Mucosa of descending colon (tissue), 3 donors: Measurements from ENCODE around the gene TMEM134. TPM values are rescaled to one million over a fixed set of nuclear protein-coding genes. Genes with fewer than 3 reads are reported as not detected.
A peak's percentile ranks its signal among the peaks of the same experiment; 100 is the strongest.

Experiments used
- ATAC-seq: fragments of 200-7000 bp; cut with Tn5 transposase; one replicate; pipeline ENCODE4 v1.9.1; 2020; ENCODE audit warnings: mild to moderate bottlenecking, moderate library complexity
- DNase-seq, 3 donors: peaks; one replicate each; pipeline ENCODE4 v3.0.0-alpha.2; 2020
- H3K36me3 ChIP-seq: fragments of 200-600 bp; one replicate; pipeline ENCODE4 v1.8.0; 2021; ENCODE audit warnings: low read depth, mild to moderate bottlenecking
- H3K4me1 ChIP-seq: fragments of 200-600 bp; one replicate; pipeline ENCODE4 v1.8.0; 2021; ENCODE audit warnings: low read depth, mild to moderate bottlenecking
- H3K4me3 ChIP-seq: fragments of 200-600 bp; one replicate; pipeline ENCODE4 v1.8.0; 2021; ENCODE audit warnings: mild to moderate bottlenecking
- H3K9me3 ChIP-seq: fragments of 200-600 bp; one replicate; pipeline ENCODE4 v1.8.0; 2021; ENCODE audit warnings: mild to moderate bottlenecking
- intact Hi-C, 2 donors: fragments of 100-400 bp; cut with DNase I in 1 of 2; cut with micrococcal nuclease in 1 of 2; formaldehyde crosslinking; loops; one replicate each; pipeline versions ENCODE4 v1.11.0 to v1.11.1; 2022; cut with DNase I, micrococcal nuclease
- total RNA-seq, 3 donors: library from RNA; stranded (reverse); fragmentation: NEBNext Ultra II Directional in 2 of 3; extraction: Animal tissue kit (Norgen Biotek cat#: 25700) in 2 of 3; gene quantifications; one replicate each; pipeline versions ENCODE4 v1.2.1 to v1.2.4, GENCODE V29; 2021 to 2023
- TF ChIP-seq, protein P1 (sequence below): fragments of 200-600 bp; IDR thresholded peaks from one replicate; pipeline ENCODE4 v1.8.0; 2022; ENCODE audit warnings: antibody characterized with exemption, mild to moderate bottlenecking
- donor health status: DM: no; HTN: no; CAD: no; lungs with moderate emphysema.
- donor health status: DM: no; HTN: no; CAD: no.
- donor health status: DM: no; HTN: yes; CAD: no.

The TMEM134 gene
- total RNA-seq, 3 donors from 2014 or later, result 44.7 to 82.2 (median 60.9) TPM

DNA sequence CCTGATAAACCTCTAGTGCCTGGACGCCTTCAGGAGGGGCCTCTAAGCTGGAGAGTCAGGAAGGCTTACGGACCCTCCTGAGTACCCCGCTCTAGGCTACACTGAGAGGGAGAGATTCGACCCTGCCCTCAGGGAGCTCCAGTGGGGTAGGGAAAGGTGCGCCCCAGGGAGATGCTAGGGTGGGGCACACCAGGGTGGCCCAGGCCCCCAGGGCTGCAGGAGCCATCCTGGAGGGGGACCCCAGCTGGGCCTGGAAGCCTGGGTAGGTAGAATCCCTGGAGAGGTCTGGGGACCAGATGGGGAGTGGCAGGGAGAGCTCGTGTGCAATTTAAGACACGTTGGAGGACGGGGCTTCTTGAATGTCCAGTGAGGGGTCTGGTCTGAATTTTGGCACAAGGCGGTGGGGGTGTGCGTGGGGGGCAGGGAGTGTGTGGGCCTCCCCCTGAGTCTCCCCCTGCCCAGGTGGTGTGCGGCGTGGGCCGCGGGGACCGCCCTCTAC, 48.9 kb downstream of the TMEM134 start:
- intact Hi-C loops, result no loop called here
- peak overlapping the region; percentile 34 for H3K4me3 ChIP-seq
- H3K9me3 ChIP-seq, result no peaks in the 10 kb centered on the region
- H3K4me1 ChIP-seq, result peaks cover 28% of the 10 kb centered on the region
- DNase-seq, result no peak
- TF ChIP-seq, protein P1, sequence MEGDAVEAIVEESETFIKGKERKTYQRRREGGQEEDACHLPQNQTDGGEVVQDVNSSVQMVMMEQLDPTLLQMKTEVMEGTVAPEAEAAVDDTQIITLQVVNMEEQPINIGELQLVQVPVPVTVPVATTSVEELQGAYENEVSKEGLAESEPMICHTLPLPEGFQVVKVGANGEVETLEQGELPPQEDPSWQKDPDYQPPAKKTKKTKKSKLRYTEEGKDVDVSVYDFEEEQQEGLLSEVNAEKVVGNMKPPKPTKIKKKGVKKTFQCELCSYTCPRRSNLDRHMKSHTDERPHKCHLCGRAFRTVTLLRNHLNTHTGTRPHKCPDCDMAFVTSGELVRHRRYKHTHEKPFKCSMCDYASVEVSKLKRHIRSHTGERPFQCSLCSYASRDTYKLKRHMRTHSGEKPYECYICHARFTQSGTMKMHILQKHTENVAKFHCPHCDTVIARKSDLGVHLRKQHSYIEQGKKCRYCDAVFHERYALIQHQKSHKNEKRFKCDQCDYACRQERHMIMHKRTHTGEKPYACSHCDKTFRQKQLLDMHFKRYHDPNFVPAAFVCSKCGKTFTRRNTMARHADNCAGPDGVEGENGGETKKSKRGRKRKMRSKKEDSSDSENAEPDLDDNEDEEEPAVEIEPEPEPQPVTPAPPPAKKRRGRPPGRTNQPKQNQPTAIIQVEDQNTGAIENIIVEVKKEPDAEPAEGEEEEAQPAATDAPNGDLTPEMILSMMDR, result no peak
- peaks cover 3% of the 10 kb centered on the region for H3K36me3 ChIP-seq
- no peak for ATAC-seq

DNA sequence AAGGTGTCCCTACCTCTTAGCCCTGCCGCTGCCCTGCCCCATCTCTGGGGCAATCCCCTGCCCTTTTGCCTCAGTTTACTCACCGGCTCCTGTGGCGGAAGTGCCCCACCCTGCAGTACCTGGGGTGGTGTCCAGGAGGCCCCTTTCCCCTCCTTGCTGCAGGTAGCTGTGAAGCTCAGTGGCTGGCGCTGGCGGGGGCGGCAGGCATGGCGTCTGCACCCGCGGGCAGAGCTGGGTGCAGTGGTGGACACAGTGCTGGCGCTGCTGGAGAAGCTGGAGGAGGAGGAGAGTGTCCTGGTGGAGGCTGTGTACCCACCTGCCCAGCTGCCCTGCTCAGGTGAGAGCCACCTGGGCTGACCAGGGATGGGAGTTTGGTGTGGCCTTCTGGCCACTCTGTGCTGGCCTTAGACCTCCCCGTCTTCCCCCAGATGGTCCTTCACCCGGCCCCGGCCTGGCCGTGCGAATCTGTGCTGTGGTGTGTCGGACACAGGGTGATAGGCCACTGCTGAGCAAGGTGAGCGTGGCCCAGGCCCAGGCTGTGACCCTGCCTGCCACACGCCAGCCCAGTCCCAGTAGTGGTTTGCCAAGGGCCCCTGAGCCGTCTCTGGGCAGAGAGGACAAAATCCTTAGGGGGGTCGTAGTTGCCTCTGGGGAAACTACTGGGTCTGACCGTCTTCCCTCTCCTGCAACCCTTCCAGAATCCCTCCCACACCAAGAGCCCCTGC, 49.6 kb downstream of the TMEM134 start:
- intact Hi-C loops, result no loop called here
- H3K36me3 ChIP-seq, result peaks cover 3% of the 10 kb centered on the region
- H3K9me3 ChIP-seq, result no peaks in the 10 kb centered on the region
- no peak for DNase-seq
- H3K4me3 ChIP-seq, result no peak overlapping the region
- TF ChIP-seq, protein P1, result no peak
- peaks cover 32% of the 10 kb centered on the region for H3K4me1 ChIP-seq
- ATAC-seq, result no peak

DNA sequence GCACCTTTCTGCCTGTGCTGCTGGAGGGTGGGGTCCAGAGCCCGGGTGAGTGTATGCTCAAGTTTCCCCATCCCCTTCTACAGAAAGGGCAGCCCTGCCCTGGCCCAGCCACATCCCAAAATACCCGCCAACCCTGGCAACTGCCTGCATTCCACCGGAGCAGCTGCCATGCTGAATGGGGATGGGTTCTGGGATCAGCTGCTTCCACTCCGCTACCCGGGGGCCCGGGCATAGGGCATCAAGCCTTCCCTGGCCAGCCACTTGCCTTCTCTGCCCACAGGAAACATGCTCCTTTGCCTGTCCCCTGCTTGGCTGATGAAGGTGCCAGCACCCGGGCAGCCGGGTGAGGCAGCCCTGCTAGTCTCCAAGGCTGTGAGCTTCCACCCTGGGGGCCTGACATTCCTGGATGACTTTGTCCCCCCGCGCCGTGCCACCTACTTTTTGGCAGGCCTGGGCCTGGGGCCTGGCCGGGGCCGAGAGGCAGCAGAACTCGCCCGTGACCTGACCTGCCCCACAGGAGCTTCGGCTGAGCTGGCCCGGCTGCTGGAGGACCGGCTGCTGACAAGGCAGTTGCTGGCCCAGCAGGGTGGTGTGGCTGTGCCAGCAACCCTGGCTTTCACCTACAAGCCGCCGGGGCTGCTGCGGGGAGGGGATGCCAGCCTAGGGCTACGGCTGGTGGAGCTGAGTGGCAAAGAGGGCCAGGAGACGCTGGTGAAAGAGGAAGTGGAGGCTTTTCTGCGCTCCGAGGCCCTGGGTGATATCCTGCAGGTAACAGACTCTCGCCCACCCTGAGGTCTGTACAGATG, 50.4 kb downstream of the TMEM134 start:
- no peaks in the 10 kb centered on the region for H3K9me3 ChIP-seq
- peaks cover 32% of the 10 kb centered on the region for H3K4me1 ChIP-seq
- no peak for ATAC-seq
- intact Hi-C loops, result no loop called here
- DNase-seq, result peak in 1 of 3 donors; percentile 14
- H3K4me3 ChIP-seq, result no peak overlapping the region
- TF ChIP-seq, protein P1, result no peak
- peaks cover 3% of the 10 kb centered on the region for H3K36me3 ChIP-seq

DNA sequence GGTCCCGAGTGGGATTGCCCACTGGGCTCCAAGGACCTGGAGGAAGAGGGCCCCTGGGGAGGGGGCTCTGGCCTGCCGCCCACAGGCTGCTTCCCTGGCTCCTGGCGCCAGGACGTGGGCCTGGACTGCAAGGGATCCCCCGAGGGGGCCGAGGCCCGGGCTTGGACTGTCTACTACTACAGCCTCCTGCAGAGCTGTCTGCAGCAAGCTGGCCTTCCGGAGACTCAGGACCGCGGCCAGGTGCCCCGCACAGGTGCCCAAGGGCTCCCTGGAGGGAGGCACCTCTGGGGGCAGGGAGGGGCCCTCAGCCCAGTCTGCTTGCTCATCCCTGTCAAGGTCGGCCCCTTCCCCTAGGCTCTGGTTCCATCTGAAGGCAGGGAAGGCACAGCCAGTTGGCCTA, 51.6 kb downstream of the TMEM134 start:
- peaks cover 32% of the 10 kb centered on the region for H3K4me1 ChIP-seq
- peaks cover 3% of the 10 kb centered on the region for H3K36me3 ChIP-seq
- no peak for DNase-seq
- no peak for ATAC-seq
- H3K9me3 ChIP-seq, result no peaks in the 10 kb centered on the region
- TF ChIP-seq, protein P1, result no peak
- no peak overlapping the region for H3K4me3 ChIP-seq
- intact Hi-C loops, result no loop called here

DNA sequence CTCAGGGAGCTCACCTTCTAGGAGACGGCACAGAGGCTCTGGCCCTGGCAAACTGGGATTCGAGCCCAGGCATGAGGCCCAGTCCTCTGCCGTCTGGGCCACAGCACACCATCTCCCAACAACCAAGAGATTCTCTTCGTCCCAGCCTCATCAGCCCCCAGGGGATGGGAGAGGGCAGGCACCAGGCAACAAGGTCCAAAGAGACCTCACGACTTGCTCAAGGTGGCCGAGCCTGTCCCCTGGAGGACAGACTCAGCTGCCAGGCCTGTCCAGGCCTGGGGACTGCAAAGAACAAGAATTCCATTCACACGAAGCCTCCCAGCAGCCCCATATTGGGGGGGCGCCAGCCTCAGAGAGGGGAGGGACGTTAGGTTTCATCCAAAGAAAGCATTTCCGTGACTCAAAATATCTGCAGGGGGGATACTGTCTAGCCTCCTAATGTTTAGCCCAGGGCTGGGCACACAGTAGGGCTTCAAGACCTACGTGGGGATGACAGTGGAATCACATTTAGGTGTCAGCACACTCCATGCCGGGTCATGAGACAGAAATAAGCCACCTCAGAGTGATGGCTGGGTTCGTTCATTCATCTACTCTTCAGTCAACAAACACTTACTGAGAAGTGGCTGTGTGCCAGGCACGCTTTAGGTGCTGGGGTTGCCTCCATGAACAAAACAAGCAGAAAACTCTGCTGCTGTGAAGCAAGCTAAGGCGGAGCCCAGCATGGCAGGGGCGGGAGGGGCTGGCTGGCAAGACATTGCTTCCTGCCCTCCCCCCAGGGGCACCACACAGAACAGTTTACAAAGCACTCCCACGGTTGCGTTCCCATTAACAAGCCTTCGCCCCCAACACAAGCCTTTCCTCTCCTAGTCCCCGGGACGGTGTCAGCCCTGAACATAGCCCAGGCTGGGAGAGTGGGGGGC, 52.4 kb downstream of the TMEM134 start:
- peaks cover 3% of the 10 kb centered on the region for H3K36me3 ChIP-seq
- DNase-seq, result peak in 2 of 3 donors; percentile 40 to 82
- intact Hi-C loops, result no loop called here
- H3K4me1 ChIP-seq, result peaks cover 32% of the 10 kb centered on the region
- TF ChIP-seq, protein P1, result no peak
- no peak overlapping the region for H3K4me3 ChIP-seq
- peak; percentile 2 for ATAC-seq
- H3K9me3 ChIP-seq, result no peaks in the 10 kb centered on the region
